ENCODE data around the gene DDX6. TPM values are rescaled to one million over a fixed set of nuclear protein-coding genes. Genes with fewer than 3 reads are reported as not detected.

DDX6 gene
- total and polyA plus RNA-seq, 2 experiments from 2014 or later = 20.9 to 88.9 TPM

DNA sequence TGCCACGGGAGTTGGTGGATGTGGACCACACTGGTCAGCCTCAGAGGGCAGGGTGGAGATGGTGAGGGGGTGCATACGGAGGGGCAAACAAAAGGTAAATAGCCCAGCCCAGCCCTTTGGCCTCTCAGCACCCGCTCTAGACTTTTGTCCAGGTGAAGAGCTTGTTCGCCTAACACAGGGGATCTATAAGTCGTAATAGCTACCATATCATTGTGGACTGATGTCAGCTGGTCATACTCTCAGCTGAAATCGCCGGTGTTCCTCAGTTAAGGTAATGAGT is 84.5 kb downstream of the DDX6 start:
- no peaks in the 10 kb centered on the region for H4K20me1 ChIP-seq (ENCODE audit: insufficient read depth)
- H3K9me2 ChIP-seq (ENCODE audit: insufficient read depth) = no peaks in the 10 kb centered on the region
- H3K9ac ChIP-seq = no peak overlapping the region
- no peaks in the 10 kb centered on the region for H3K36me3 ChIP-seq (ENCODE audit: low read depth)
- H3K4me2 ChIP-seq (ENCODE audit: unreplicated experiment) = no peak overlapping the region
- no peak overlapping the region for H3K4me3 ChIP-seq
- no peaks in the 10 kb centered on the region for H3K79me2 ChIP-seq (ENCODE audit: insufficient read depth)
- no peak overlapping the region for H3K27ac ChIP-seq
- H3K9me3 ChIP-seq (ENCODE audit: low read depth) = no peaks in the 10 kb centered on the region
- whole genome bisulfite sequencing, 2 experiments (ENCODE audit: low coverage in 1 of 2, low lambda C conversion rate in 2 of 2, missing lambda C conversion rate in 2 of 2) = 81 to 86% methylated on average over 7 of the region's 7 CpGs
- H3K4me1 ChIP-seq (ENCODE audit: insufficient read depth) = no peaks in the 10 kb centered on the region
- no peak for TF ChIP-seq EZH2phosphoT487 (IDR thresholded peaks at IDR 0.05; ENCODE audit: insufficient read depth, low read depth)
- no peak for TF ChIP-seq EZH2 (IDR thresholded peaks at IDR 0.05; ENCODE audit: insufficient read depth, poor library complexity, severe bottlenecking)
- no peak overlapping the region for H2AFZ ChIP-seq
- in situ Hi-C loops (cut with MboI) = no loop called here
- H3K27me3 ChIP-seq (replicated peaks; ENCODE audit: insufficient read depth) = no peaks in the 10 kb centered on the region; the same call in 1 of the 2 replicates
- no peaks in the 10 kb centered on the region for H3F3A ChIP-seq (ENCODE audit: insufficient read depth)
- DNase-seq = no peak

DNA sequence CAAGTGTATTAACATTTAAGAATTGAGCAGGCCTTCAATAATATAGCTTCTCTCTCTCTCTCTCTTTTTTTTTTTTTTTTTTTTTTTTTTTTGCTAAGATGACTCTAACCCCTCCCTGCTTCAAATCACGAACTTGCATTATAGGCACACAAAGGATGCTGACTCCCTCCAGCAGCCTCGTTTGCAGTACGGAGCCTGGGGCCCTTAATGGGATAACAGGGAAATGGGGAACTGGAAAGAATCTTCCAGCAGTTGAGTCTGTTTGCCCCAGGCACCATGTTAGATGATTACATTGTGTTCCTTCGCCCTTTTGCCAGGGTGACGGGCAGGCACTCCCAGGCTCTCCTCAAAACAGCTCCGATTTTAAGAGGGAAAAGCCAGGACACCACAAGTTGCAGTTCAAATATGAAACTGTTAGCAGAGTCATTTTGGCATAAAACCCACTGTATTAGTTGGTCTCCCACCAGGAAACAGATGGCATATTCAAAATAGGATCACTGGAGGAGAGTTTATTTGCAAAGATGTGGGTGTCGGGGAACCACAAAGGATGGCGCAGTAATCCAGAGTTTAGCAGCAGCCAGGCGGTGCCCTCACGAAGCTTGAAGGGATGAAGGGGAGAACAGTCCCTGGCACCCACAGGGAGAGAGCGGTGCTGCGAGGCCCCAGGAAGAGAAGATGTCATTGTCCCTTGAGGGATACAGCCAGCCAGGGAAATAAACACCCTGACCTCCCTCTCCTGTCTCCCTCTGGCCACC is 85.0 kb downstream of the DDX6 start:
- TF ChIP-seq EZH2phosphoT487 (IDR thresholded peaks at IDR 0.05; ENCODE audit: insufficient read depth, low read depth) = no peak
- no peak for TF ChIP-seq EZH2 (IDR thresholded peaks at IDR 0.05; ENCODE audit: insufficient read depth, poor library complexity, severe bottlenecking)
- Histone ChIP-seq H3K27me3 (replicated peaks; ENCODE audit: insufficient read depth) (no peaks in the 10 kb centered on the region; the same call in 1 of the 2 replicates), H3K4me1 (ENCODE audit: insufficient read depth) (no peaks in the 10 kb centered on the region), H3K4me2 (ENCODE audit: unreplicated experiment) (no peak overlapping the region), H3K79me2 (ENCODE audit: insufficient read depth) (no peaks in the 10 kb centered on the region), H3K9me2 (ENCODE audit: insufficient read depth) (no peaks in the 10 kb centered on the region), H2AFZ (no peak overlapping the region), H3K36me3 (ENCODE audit: low read depth) (no peaks in the 10 kb centered on the region), H3K9me3 (ENCODE audit: low read depth) (no peaks in the 10 kb centered on the region), H3F3A (ENCODE audit: insufficient read depth) (no peaks in the 10 kb centered on the region), H3K4me3 (no peak overlapping the region), H3K9ac (no peak overlapping the region), H4K20me1 (ENCODE audit: insufficient read depth) (no peaks in the 10 kb centered on the region), H3K27ac (no peak overlapping the region)
- WGBS, 2 experiments (ENCODE audit: low coverage in 1 of 2, low lambda C conversion rate in 2 of 2, missing lambda C conversion rate in 2 of 2) = 54 to 57% methylated on average over 12 of the region's 12 CpGs
- DNase-seq = peak; percentile 14
- in situ Hi-C loops (cut with MboI) = no loop called here

DNA sequence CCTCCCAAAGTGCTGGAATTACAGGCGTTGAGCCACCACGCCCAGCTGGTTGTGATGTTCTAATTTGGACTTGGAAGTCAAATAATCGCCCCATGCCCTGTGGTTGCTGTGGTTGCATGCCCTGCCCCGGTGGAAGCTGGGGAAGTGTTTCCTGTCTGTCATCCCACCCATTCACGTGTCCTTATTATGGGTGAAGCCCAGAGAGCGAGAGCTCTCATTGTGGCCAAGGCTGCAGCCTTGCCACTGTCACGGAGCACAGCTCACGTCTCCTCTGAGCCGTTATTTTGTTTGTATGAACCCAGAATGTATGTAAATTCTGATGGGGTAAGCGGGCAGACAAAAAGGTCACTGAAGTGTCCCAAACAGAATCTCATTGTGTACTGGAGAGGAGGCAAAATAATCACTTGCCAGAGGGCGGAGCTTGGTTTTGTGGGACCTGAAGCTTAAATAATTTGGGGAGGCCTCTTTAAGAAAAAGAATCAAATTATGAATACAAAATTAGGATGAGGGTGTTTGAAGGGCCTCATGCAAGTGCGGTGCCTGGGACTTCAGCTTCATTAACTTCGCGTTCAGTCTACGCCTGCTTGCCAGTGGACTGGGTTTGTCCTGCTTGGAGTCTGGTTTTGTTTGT is 85.7 kb downstream of the DDX6 start:
- H3K4me2 ChIP-seq (ENCODE audit: unreplicated experiment) = no peak overlapping the region
- H4K20me1 ChIP-seq (ENCODE audit: insufficient read depth) = no peaks in the 10 kb centered on the region
- H3K4me3 ChIP-seq = no peak overlapping the region
- H3K27me3 ChIP-seq (replicated peaks; ENCODE audit: insufficient read depth) = no peaks in the 10 kb centered on the region; the same call in 1 of the 2 replicates
- no peak for TF ChIP-seq EZH2 (IDR thresholded peaks at IDR 0.05; ENCODE audit: insufficient read depth, poor library complexity, severe bottlenecking)
- no peaks in the 10 kb centered on the region for H3F3A ChIP-seq (ENCODE audit: insufficient read depth)
- H3K9me2 ChIP-seq (ENCODE audit: insufficient read depth) = no peaks in the 10 kb centered on the region
- H3K9ac ChIP-seq = no peak overlapping the region
- H3K27ac ChIP-seq = no peak overlapping the region
- DNase-seq = no peak
- H2AFZ ChIP-seq = no peak overlapping the region
- in situ Hi-C loops (cut with MboI) = no loop called here
- H3K4me1 ChIP-seq (ENCODE audit: insufficient read depth) = no peaks in the 10 kb centered on the region
- no peaks in the 10 kb centered on the region for H3K79me2 ChIP-seq (ENCODE audit: insufficient read depth)
- no peaks in the 10 kb centered on the region for H3K36me3 ChIP-seq (ENCODE audit: low read depth)
- 69 to 73% methylated on average over 15 of the region's 15 CpGs for WGBS, 2 experiments (ENCODE audit: low coverage in 1 of 2, low lambda C conversion rate in 2 of 2, missing lambda C conversion rate in 2 of 2)
- H3K9me3 ChIP-seq (ENCODE audit: low read depth) = no peaks in the 10 kb centered on the region

DNA sequence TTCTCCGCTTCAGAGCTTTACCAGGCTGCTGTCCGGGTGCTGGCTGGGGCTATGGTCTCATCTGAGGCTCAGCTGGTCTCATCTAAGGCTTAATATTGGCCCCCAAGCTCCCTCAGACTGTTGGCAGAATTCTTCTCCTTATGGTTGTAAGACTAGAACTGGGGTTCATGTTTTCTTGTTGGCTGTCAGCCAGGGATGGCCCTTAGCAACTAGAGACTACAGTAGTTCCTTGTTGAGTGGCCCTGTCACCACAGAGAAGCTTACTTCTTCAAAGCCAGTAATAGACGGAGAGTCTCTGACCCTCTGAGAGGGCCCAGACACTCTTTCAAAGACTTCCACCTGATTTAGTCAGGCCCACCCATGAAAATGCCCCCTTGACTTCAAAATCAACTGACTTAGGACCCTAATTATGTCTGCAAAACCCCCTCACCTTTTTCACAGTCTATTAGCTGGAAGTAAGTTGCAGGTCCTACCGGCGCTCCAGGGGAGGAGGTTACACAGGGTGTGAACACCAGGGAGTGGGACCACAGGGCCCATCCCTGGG is 87.3 kb downstream of the DDX6 start:
- H3F3A ChIP-seq (ENCODE audit: insufficient read depth) = no peaks in the 10 kb centered on the region
- no peaks in the 10 kb centered on the region for H3K79me2 ChIP-seq (ENCODE audit: insufficient read depth)
- no peak overlapping the region for H3K4me3 ChIP-seq
- H3K9me3 ChIP-seq (ENCODE audit: low read depth) = no peaks in the 10 kb centered on the region
- H3K4me1 ChIP-seq (ENCODE audit: insufficient read depth) = no peaks in the 10 kb centered on the region
- H3K27me3 ChIP-seq (replicated peaks; ENCODE audit: insufficient read depth) = no peaks in the 10 kb centered on the region; the same call in 1 of the 2 replicates
- H4K20me1 ChIP-seq (ENCODE audit: insufficient read depth) = no peaks in the 10 kb centered on the region
- H3K9ac ChIP-seq = no peak overlapping the region
- no peak overlapping the region for H3K27ac ChIP-seq
- TF ChIP-seq EZH2phosphoT487 (IDR thresholded peaks at IDR 0.05; ENCODE audit: insufficient read depth, low read depth) = no peak
- no peak for TF ChIP-seq EZH2 (IDR thresholded peaks at IDR 0.05; ENCODE audit: insufficient read depth, poor library complexity, severe bottlenecking)
- no peaks in the 10 kb centered on the region for H3K36me3 ChIP-seq (ENCODE audit: low read depth)
- in situ Hi-C loops (cut with MboI) = no loop called here
- H3K9me2 ChIP-seq (ENCODE audit: insufficient read depth) = no peaks in the 10 kb centered on the region
- no peak for DNase-seq
- H2AFZ ChIP-seq = no peak overlapping the region
- no peak overlapping the region for H3K4me2 ChIP-seq (ENCODE audit: unreplicated experiment)
- 91% methylated on average over 5 of the region's 5 CpGs for WGBS, 2 experiments (ENCODE audit: low coverage in 1 of 2, low lambda C conversion rate in 2 of 2, missing lambda C conversion rate in 2 of 2)

Data from GM23248 (cell line).